SK-N-SH (cell line): ENCODE results near the gene ZNF609. TPM values are rescaled to one million over a fixed set of nuclear protein-coding genes. Genes with fewer than 3 reads are reported as not detected.

Source experiments
- CTCF ChIA-PET: fragments of 300-600, 350-600 bp; formaldehyde crosslinking; extraction: SDS; loops from one replicate; lab custom pipeline; 2021; lab: Yijun Ruan, JAX
- POLR2A ChIA-PET: fragments of 350-600 bp; sonication (Branson Sonifier 250); formaldehyde crosslinking; extraction: SDS; loops from one replicate; lab custom pipeline; 2020; ENCODE audit warnings: antibody characterized with exemption, inconsistent platforms; lab: Yijun Ruan, JAX
- DNase-seq: peaks from one replicate; pipeline ENCODE4 v3.0.0; 2012
- H2AFZ ChIP-seq: fragments of 200-600 bp; sonication (generic); 2 replicates; pipeline ENCODE4 v1.8.1; 2016; ENCODE audit warnings: antibody characterized with exemption, mild to moderate bottlenecking, low read depth
- H3F3A ChIP-seq: fragments of 200-600 bp; sonication (generic); replicated peaks from 2 replicates; pipeline ENCODE3; 2016; ENCODE audit warnings: antibody characterized with exemption, mild to moderate bottlenecking; ENCODE audit not compliant: insufficient read depth
- H3K27ac ChIP-seq, 2 experiments: fragments of 200-500 bp in 1 of 2; fragments of 200-600 bp in 1 of 2; sonication (Bioruptor generic) in 1 of 2; sonication (generic), shearing (Covaris generic) in 1 of 2; 2 replicates each; pipeline versions ENCODE4 v1.5.1 to v1.6.1; 2014 to 2016; ENCODE audit warnings: low read depth in 2 of 2, inconsistent platforms in 1 of 2, low read length in 1 of 2, mild to moderate bottlenecking in 1 of 2, mixed read lengths in 1 of 2
- H3K27me3 ChIP-seq: fragments of 200-600 bp; sonication (generic), shearing (Covaris generic); 2 replicates; pipeline ENCODE4 v1.6.1; 2016; ENCODE audit warnings: mixed run types; ENCODE audit not compliant: insufficient read depth
- H3K36me3 ChIP-seq, 2 experiments: fragments of 200-500 bp in 1 of 2; fragments of 200-600 bp in 1 of 2; sonication (Bioruptor generic) in 1 of 2; sonication (generic) in 1 of 2; replicated peaks in 1 of 2; 2 replicates each; pipeline versions ENCODE3 to v1.5.1; 2014 to 2016; ENCODE audit warnings: low read length in 1 of 2, mild to moderate bottlenecking in 1 of 2; ENCODE audit not compliant: insufficient read depth in 2 of 2, control insufficient read depth in 1 of 2
- H3K4me1 ChIP-seq, 2 experiments: fragments of 200-500 bp in 1 of 2; fragments of 200-600 bp in 1 of 2; sonication (Bioruptor generic) in 1 of 2; sonication (generic), shearing (Covaris generic) in 1 of 2; 2 replicates each; pipeline versions ENCODE4 v1.5.1 to v1.6.1; 2014 to 2016; ENCODE audit warnings: low read depth in 1 of 2, low read length in 1 of 2, mixed run types in 1 of 2; ENCODE audit not compliant: insufficient read depth in 2 of 2, control insufficient read depth in 1 of 2
- H3K4me2 ChIP-seq: fragments of 200-600 bp; sonication (generic), shearing (Covaris generic); 2 replicates; pipeline ENCODE4 v1.6.1; 2017; ENCODE audit warnings: mixed run types
- H3K4me3 ChIP-seq, 2 experiments: fragments of 200-500 bp in 1 of 2; fragments of 200-600 bp in 1 of 2; sonication (Bioruptor generic) in 1 of 2; sonication (generic), shearing (Covaris generic) in 1 of 2; 2 replicates each; pipeline versions ENCODE4 v1.5.1 to v1.8.1; 2014 to 2016; ENCODE audit warnings: low read depth in 2 of 2, inconsistent platforms in 1 of 2, low read length in 1 of 2, mild to moderate bottlenecking in 1 of 2, mixed read lengths in 1 of 2, moderate library complexity in 1 of 2
- H3K79me2 ChIP-seq: fragments of 200-600 bp; sonication (generic); 2 replicates; pipeline ENCODE4 v1.8.1; 2017; ENCODE audit warnings: mild to moderate bottlenecking; ENCODE audit not compliant: insufficient read depth
- H3K9ac ChIP-seq: fragments of 200-600 bp; sonication (generic); 2 replicates; pipeline ENCODE4 v1.6.1; 2017; ENCODE audit warnings: mixed run types
- H3K9me2 ChIP-seq: fragments of 200-600 bp; sonication (generic); 2 replicates; pipeline ENCODE4 v1.6.1; 2017; ENCODE audit warnings: mixed run types
- H3K9me3 ChIP-seq: fragments of 200-600 bp; sonication (generic); 2 replicates; pipeline ENCODE4 v1.6.1; 2017; ENCODE audit warnings: mixed run types, mild to moderate bottlenecking, moderate library complexity
- H4K20me1 ChIP-seq: fragments of 200-600 bp; sonication (generic); 2 replicates; pipeline ENCODE4 v1.6.1; 2017; ENCODE audit warnings: mild to moderate bottlenecking, mixed run types; ENCODE audit not compliant: insufficient read depth
- CTCF ChIP-seq: fragments of 200-600 bp; sonication (generic); IDR thresholded peaks from 2 replicates; pipeline ENCODE4 v1.6.1; 2017; ENCODE audit warnings: antibody characterized with exemption, mild to moderate bottlenecking, moderate library complexity
- ELF1 ChIP-seq: IDR thresholded peaks from 2 replicates; pipeline ENCODE4 v1.4.0; 2012
- EZH2phosphoT487 ChIP-seq: fragments of 200-600 bp; sonication (generic); IDR thresholded peaks from 2 replicates; pipeline ENCODE4 v1.6.1; 2017; ENCODE audit warnings: low read depth, mixed run types, mild to moderate bottlenecking, antibody characterized with exemption, moderate library complexity, borderline replicate concordance
- FOSL2 ChIP-seq: IDR thresholded peaks from 2 replicates; pipeline ENCODE4 v1.4.0; 2012; ENCODE audit warnings: low read depth, mild to moderate bottlenecking, moderate library complexity, borderline replicate concordance
- FOXJ3 ChIP-seq: sonication (generic); formaldehyde crosslinking; IDR thresholded peaks from 2 replicates; pipeline ENCODE4 v1.5.1; 2020; ENCODE audit warnings: mild to moderate bottlenecking, missing genetic modification reagents
- FOXM1 ChIP-seq: IDR thresholded peaks from 2 replicates; pipeline ENCODE4 v1.4.0; 2012; ENCODE audit warnings: low read depth, mild to moderate bottlenecking
- JUND ChIP-seq: IDR thresholded peaks from 2 replicates; pipeline ENCODE4 v1.4.0; 2012
- MAX ChIP-seq: IDR thresholded peaks from 2 replicates; pipeline ENCODE4 v1.4.0; 2012; ENCODE audit warnings: low read depth
- MEF2A ChIP-seq: IDR thresholded peaks from 2 replicates; pipeline ENCODE4 v1.4.0; 2012; ENCODE audit warnings: low read depth, borderline replicate concordance
- MXI1 ChIP-seq: IDR thresholded peaks from 2 replicates; pipeline ENCODE4 v1.6.1; 2012; ENCODE audit warnings: mild to moderate bottlenecking, low read depth, low read length, improper control_type of control experiment
- RAD21 ChIP-seq: IDR thresholded peaks from 2 replicates; pipeline ENCODE4 v1.6.1; 2012; ENCODE audit warnings: mild to moderate bottlenecking, low read length
- RCOR1 ChIP-seq: fragments of 150-350 bp; IDR thresholded peaks from 2 replicates; pipeline ENCODE4 v1.6.1; 2017; ENCODE audit warnings: antibody characterized with exemption, low read length
- RFX5 ChIP-seq: IDR thresholded peaks from 2 replicates; pipeline ENCODE4 v1.6.1; 2012; ENCODE audit warnings: mild to moderate bottlenecking, improper control_type of control experiment, low read length
- RXRA ChIP-seq: IDR thresholded peaks from 2 replicates; pipeline ENCODE4 v1.4.0; 2012; ENCODE audit warnings: low read depth, mild to moderate bottlenecking, borderline replicate concordance
- TAF1 ChIP-seq: IDR thresholded peaks from 2 replicates; pipeline ENCODE4 v1.6.1; 2012; ENCODE audit warnings: low read depth, mild to moderate bottlenecking, low read length, moderate library complexity, borderline replicate concordance
- TEAD4 ChIP-seq: IDR thresholded peaks from 2 replicates; pipeline ENCODE4 v1.4.0; 2012; ENCODE audit warnings: mild to moderate bottlenecking, borderline replicate concordance; ENCODE audit not compliant: insufficient read depth
- YY1 ChIP-seq: IDR thresholded peaks from 2 replicates; pipeline ENCODE4 v1.4.0; 2012; ENCODE audit warnings: low read depth, mild to moderate bottlenecking
- ZBTB33 ChIP-seq: IDR thresholded peaks from 2 replicates; pipeline ENCODE4 v1.4.0; 2012; ENCODE audit warnings: low read depth, borderline replicate concordance
- WGBS: methylation state at CpG from one replicate; pipeline ENCODE4 v1.1.6; 2017; ENCODE audit warnings: low lambda C conversion rate; 5-methylcytosine and 5-hydroxymethylcytosine counted together
- polyA plus RNA-seq, 3 experiments: library from polyadenylated mRNA; depleted of rRNA; stranded (reverse); fragments of >200 nt; gene quantifications; 2 replicates each; pipeline ENCODE4 v1.2.3, GENCODE V29; 2012

The ZNF609 gene
- polyA plus RNA-seq, 1 of the 3 experiments (the other 2 are of a cell fraction) = 12.6 TPM

GRCh38 chr15:64480891-64481290 lies 20.5 kb downstream of the ZNF609 start:
- CTCF ChIA-PET = interaction anchor here (0.6 kb wide), 1 partner anchor 226 kb away, joined by 3 read pairs; no protein-coding TSS in a partner anchor
- Histone ChIP-seq H3K27ac (no peak overlapping the region), H3K9me3 (no peaks in the 10 kb centered on the region), H2AFZ (no peak overlapping the region), H3K27me3 (no peaks in the 10 kb centered on the region), H4K20me1 (peaks cover 27% of the 10 kb centered on the region), H3K4me1 (no peaks in the 10 kb centered on the region), H3K9me2 (no peaks in the 10 kb centered on the region), H3K79me2 (peaks cover 96% of the 10 kb centered on the region), H3K4me3 (no peak overlapping the region), H3K9ac (no peak overlapping the region), H3F3A (no peaks in the 10 kb centered on the region), H3K36me3 (peaks cover 0 to 4% of the 10 kb centered on the region in 2 experiments), H3K4me2 (no peak overlapping the region)
- TF ChIP-seq YY1 (no peak), TEAD4 (no peak), JUND (no peak), ZBTB33 (no peak), FOSL2 (no peak), MXI1 (no peak), ELF1 (no peak), CTCF (no peak), TAF1 (no peak), RFX5 (no peak), FOXM1 (no peak), RCOR1 (no peak), EZH2phosphoT487 (no peak), MAX (no peak), FOXJ3 (CRISPR knock-in tag) (no peak)
- POLR2A ChIA-PET = interaction anchor here (0.6 kb wide), 1 partner anchor 130 kb away, joined by 3 read pairs; no protein-coding TSS in a partner anchor
- no peak for DNase-seq
- 95% methylated on average over 4 of the region's 4 CpGs for WGBS

- Histone ChIP-seq H2AFZ (no peak overlapping the region), H3K9me3 (no peaks in the 10 kb centered on the region), H3K4me1 (no peaks in the 10 kb centered on the region; a peak in 1 of 4 replicates), H3K79me2 (peaks cover 92% of the 10 kb centered on the region), H3K9me2 (no peaks in the 10 kb centered on the region), H3K9ac (no peak overlapping the region), H3K27me3 (no peaks in the 10 kb centered on the region), H3K36me3 (peaks cover 0 to 21% of the 10 kb centered on the region in 2 experiments), H3F3A (peaks cover 4% of the 10 kb centered on the region), H3K4me3 (no peak overlapping the region), H4K20me1 (peaks cover 8% of the 10 kb centered on the region), H3K27ac (no peak overlapping the region)
- ChIA-PET CTCF (no interaction called here), POLR2A (interaction anchor here (0.7 kb wide), 1 partner anchor 215 kb away, joined by 4 read pairs; no protein-coding TSS in a partner anchor)
- DNase-seq = no peak
- TF ChIP-seq TAF1 = no peak
- TF ChIP-seq RXRA = no peak
- TF ChIP-seq RAD21 = no peak
- no peak for TF ChIP-seq MEF2A
- TF ChIP-seq, all 33 proteins: peak for 0
- no peak overlapping the region for H3K4me2 ChIP-seq
Observed at GRCh38 chr15:64483749-64484148, 23.4 kb downstream of the ZNF609 start.
